GM12801 (cell line): ENCODE measurements around the gene EPO.

Experiments used
- TF ChIP-seq, protein P1 (sequence below): IDR thresholded peaks from one replicate; pipeline ENCODE4 v1.5.1; 2011; ENCODE audit warnings: control low read depth; ENCODE audit not compliant: insufficient read length; ENCODE audit errors: extremely low read depth

The EPO gene

DNA sequence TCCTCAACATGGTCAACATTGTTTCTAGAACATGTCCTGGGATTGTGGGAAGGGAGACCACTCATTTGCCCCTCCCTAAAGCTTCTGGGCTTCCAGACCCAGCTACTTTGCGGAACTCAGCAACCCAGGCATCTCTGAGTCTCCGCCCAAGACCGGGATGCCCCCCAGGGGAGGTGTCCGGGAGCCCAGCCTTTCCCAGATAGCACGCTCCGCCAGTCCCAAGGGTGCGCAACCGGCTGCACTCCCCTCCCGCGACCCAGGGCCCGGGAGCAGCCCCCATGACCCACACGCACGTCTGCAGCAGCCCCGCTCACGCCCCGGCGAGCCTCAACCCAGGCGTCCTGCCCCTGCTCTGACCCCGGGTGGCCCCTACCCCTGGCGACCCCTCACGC, at the start of gene EPO:
TSS of gene EPO (plus strand) at position 190 of the 392 bp plus-strand sequence. CDS start 513 bp downstream, outside the sequence.
- TF ChIP-seq, protein P1, sequence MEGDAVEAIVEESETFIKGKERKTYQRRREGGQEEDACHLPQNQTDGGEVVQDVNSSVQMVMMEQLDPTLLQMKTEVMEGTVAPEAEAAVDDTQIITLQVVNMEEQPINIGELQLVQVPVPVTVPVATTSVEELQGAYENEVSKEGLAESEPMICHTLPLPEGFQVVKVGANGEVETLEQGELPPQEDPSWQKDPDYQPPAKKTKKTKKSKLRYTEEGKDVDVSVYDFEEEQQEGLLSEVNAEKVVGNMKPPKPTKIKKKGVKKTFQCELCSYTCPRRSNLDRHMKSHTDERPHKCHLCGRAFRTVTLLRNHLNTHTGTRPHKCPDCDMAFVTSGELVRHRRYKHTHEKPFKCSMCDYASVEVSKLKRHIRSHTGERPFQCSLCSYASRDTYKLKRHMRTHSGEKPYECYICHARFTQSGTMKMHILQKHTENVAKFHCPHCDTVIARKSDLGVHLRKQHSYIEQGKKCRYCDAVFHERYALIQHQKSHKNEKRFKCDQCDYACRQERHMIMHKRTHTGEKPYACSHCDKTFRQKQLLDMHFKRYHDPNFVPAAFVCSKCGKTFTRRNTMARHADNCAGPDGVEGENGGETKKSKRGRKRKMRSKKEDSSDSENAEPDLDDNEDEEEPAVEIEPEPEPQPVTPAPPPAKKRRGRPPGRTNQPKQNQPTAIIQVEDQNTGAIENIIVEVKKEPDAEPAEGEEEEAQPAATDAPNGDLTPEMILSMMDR = no peak

DNA sequence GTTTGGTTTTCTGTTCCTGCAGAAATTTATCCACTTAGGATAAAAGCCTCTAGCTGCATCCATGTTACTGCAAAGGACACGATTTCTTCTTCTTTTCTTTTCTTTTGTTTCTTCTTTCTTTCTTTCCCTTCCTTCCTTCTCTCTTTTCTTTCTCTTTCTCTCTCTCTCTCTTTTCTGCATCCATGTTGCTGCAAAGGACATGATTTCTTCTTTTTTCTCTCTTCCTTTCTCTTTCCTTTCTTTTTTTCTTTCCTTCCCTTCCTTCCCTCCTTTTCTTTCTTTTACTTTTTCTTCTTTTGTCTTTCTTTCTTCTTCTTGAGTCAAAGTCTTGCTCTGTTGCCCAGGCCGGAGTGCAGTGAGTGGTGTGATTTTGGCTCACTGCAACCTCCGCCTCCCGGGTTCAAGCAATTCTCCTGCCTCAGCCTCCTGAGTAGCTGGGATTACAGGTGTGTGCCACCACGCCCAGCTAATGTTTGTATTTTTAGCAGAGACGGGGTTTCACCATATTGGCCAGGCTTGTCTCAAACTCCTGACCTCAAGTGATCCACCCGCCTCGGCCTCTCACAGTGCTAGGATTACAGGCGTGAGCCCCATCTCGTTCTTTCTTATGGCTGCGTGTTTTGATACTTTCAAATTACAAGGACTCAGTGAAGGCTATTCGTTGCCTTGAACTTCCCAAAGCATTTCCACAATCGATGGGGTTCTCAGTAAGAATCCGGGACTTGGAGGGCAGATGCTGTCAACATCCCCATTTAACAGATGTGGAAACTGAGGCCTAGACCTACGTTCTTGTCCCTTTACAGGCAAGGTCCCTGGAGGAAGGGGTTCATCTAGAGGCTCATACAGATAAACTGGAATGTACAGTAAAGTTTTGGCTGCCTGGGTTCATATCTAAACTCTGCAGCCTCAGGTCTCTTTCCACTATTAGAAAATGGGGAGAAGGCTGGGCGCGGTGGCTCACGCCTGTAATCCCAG, 48.6 kb upstream of the EPO start:
- TF ChIP-seq, protein P1 = no peak

DNA sequence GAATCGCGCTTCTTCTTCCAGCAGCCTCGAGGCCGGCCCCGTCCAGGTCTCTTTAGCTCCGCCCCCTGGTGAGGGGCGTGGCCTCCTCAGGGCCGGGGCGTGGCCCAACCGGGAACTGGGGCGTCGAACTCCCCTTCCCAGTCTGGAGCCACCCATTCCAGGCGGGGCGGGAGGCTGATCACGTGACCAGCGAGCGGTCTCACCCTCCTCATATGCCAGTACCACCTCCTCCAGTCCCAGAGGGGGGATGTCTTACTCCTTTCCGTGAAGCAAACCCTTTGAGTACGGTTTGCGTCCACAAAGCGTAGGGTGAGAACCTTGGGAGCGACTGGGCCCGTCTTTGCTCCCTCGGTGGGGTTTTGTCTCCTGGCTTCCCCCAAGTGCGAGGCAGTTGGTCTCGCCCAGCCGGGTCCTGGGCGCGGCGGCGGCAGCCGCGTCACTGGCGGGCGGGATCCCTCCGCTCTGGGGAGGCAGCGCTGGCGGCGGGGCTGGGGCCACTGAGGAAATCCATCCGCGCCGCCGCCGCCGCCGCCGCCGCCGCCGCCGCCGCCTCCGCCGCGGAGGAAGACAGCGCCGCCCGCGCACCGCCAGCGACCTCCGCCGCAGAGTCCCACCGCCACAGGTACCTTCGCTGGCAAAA, 46.8 kb upstream of the EPO start, which contains the start of gene GNB2:
TSS of gene GNB2 (plus strand) at position 439 of the 640 bp plus-strand sequence. CDS start 2,526 bp downstream, outside the sequence.
- TF ChIP-seq, protein P1 = no peak

DNA sequence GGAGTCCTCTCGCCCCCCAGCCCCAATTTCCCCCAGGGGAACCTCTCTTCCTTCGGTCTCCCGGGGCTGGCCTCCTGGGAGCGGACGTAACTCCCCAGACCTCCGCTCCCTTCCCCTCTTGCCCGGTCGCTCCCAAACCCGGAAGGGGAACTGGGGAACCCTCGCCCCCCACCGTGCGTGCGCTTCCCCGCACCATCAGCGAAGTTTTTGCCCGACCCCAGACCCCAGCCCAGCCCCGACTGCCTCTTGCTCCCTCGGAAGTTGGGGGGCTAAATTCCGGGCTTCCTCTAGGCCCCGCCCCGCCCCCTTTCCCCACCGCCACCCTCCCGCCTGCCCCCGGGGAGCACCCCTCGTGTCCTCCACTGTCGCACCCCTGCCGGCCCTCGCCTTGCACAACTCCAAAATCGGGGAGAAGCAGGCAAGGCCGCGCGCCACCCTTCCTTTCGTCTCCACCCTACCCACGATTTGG, 46.3 kb upstream of the EPO start:
- TF ChIP-seq, protein P1 = no peak

DNA sequence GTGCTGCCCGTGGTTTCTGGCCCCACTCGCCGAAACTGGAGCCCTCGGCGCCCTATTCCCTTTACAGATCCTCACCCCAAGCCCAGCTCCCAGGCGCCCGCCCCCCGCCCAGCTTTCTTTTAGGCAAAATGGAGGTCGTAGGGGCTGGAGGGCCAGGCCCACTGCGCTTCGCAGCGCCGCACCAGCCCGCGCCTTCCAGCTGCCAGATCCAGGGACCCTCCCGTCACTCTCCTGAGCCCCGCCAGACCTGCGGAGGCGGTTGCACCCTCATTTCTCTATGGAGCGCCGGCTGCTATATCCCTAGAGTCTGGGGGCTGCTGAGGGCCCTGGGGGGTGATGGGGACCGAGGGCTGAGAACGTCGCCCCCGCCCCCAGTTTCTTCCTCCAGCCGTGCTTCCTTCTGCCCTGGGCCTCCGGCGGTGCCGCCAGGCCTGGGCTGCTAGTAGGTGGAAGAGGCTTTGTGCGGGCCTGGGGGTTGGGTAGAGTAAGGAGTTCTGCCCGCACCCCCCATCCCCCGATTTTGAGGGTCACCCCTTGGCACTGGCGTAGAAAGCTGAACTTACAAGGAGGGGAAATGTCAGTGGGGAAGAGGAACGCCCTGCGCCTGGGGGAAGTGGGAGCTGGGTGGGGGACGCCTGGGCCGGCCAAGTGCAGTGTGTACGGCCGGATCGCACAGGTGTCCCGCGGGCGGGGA, 45.7 kb upstream of the EPO start:
- TF ChIP-seq, protein P1 = no peak

DNA sequence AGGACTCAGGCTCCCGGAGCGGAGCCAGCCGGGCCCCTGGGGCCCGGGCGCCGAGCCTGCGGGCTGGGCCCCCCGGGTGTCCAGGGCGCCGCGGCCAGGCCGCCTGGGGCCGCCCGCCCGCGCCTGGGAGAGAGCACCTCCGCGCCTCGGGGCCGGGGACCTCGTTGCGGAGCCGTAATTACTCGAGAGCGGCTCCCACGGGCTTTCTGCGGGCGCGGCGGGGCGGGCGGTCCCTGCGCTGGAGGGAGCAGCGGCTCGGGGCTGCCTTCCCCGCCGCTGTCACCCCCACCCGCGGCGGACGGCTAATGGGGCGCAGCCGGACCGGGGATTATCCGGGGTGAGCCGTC, 45.2 kb upstream of the EPO start:
- TF ChIP-seq, protein P1 = no peak
